HepG2 (cell line): Measurements from ENCODE around the gene PPAN. TPM values are rescaled to one million over a fixed set of nuclear protein-coding genes. Genes with fewer than 3 reads are reported as not detected.
A peak's percentile ranks its signal among the peaks of the same experiment; 100 is the strongest.

Source experiments
- ATAC-seq: fragments of 200-7000 bp; cut with Tn5 transposase; 3 replicates; pipeline ENCODE4 v1.9.1; 2020; ENCODE audit warnings: mild to moderate bottlenecking, moderate library complexity
- BruUV-seq: library from RNA; stranded (reverse); fragments of 400-500 nt; replicated peaks from 2 replicates; lab custom pipeline; 2021; lab: Mats Ljungman, UMichigan
- CTCF ChIA-PET: fragments of 300-600 bp; formaldehyde crosslinking; extraction: SDS; loops from one replicate; lab custom pipeline; 2021; ENCODE audit warnings: low total read pairs, inconsistent platforms, low intra/inter-chr PET ratio; lab: Yijun Ruan, JAX
- POLR2A ChIA-PET: fragments of 350-600 bp; sonication (Branson Sonifier 250); formaldehyde crosslinking; loops from one replicate; lab custom pipeline; 2020; ENCODE audit warnings: antibody characterized with exemption, inconsistent platforms; lab: Yijun Ruan, JAX
- DNase-seq: peaks from one replicate; pipeline ENCODE4 v3.0.0-alpha.2; 2015; ENCODE audit warnings: low spot score
- FAIRE-seq: peaks from 3 replicates; lab custom pipeline; 2011; peaks lifted over from hg19 to GRCh38; lab: Jason Lieb, UNC
- H2AFZ ChIP-seq: one replicate; pipeline ENCODE4 v1.6.1; 2011; ENCODE audit warnings: low read length, inconsistent platforms
- H3K27ac ChIP-seq: fragments of 300-600 bp; 3 replicates; pipeline ENCODE4 v1.8.0; 2011; ENCODE audit warnings: mixed run types, mild to moderate bottlenecking, mixed read lengths, low read length, inconsistent platforms; ENCODE audit not compliant: insufficient read depth; ENCODE audit errors: extremely low read length
- H3K27me3 ChIP-seq, 2 experiments: fragments of 200-600 bp in 1 of 2; 2 replicates in 1 of 2; 3 replicates in 1 of 2; pipeline versions ENCODE4 v1.6.0 to v1.8.0; 2011; ENCODE audit warnings: low read length in 2 of 2, mild to moderate bottlenecking in 2 of 2, moderate library complexity in 2 of 2, inconsistent platforms in 1 of 2; ENCODE audit not compliant: insufficient read depth in 2 of 2, control insufficient read depth in 1 of 2
- H3K36me3 ChIP-seq, 2 experiments: fragments of 200-600 bp in 1 of 2; replicated peaks in 1 of 2; 2 replicates in 1 of 2; 3 replicates in 1 of 2; pipeline versions ENCODE4 v1.5.1 to v1.8.0; 2011; ENCODE audit warnings: low read length in 2 of 2, inconsistent platforms in 1 of 2; ENCODE audit not compliant: insufficient read depth in 2 of 2, control insufficient read depth in 1 of 2
- H3K4me1 ChIP-seq: 2 replicates; pipeline ENCODE4 v1.5.1; 2012; ENCODE audit warnings: low read length, inconsistent platforms; ENCODE audit not compliant: insufficient read depth
- H3K4me2 ChIP-seq: 2 replicates; pipeline ENCODE4 v1.6.0; 2011; ENCODE audit warnings: low read depth, low read length, inconsistent platforms
- H3K4me3 ChIP-seq, 3 experiments: fragments of 200-600 bp in 1 of 3; sonication (generic), shearing (Covaris generic) in 1 of 3; replicated peaks in 1 of 3; 2 replicates each; pipeline ENCODE4 v1.5.1; 2011 to 2016; ENCODE audit warnings: low read length in 3 of 3, inconsistent platforms in 2 of 3, low read depth in 2 of 3, mild to moderate bottlenecking in 2 of 3, control low read depth in 1 of 3, mixed read lengths in 1 of 3; ENCODE audit not compliant: insufficient read depth in 1 of 3
- H3K79me2 ChIP-seq: one replicate; pipeline ENCODE4 v1.6.1; 2011; ENCODE audit warnings: low read length, inconsistent platforms; ENCODE audit not compliant: insufficient read depth
- H3K9ac ChIP-seq: 2 replicates; pipeline ENCODE4 v1.6.0; 2011; ENCODE audit warnings: mild to moderate bottlenecking, low read depth, low read length, inconsistent platforms; ENCODE audit not compliant: insufficient read depth
- H3K9me3 ChIP-seq: 2 replicates; pipeline ENCODE4 v1.5.1; 2012; ENCODE audit warnings: mild to moderate bottlenecking, low read length
- H4K20me1 ChIP-seq: 2 replicates; pipeline ENCODE4 v1.6.0; 2011; ENCODE audit warnings: inconsistent platforms, mild to moderate bottlenecking, low read length, moderate library complexity; ENCODE audit not compliant: insufficient read depth
- ATAD3A ChIP-seq: sonication (generic); formaldehyde crosslinking; IDR thresholded peaks from 2 replicates; pipeline ENCODE4 v1.4.0; 2020; ENCODE audit warnings: missing genetic modification reagents
- ATF4 ChIP-seq, 2 experiments: fragments of 450-650 bp in 1 of 2; sonication (generic) in 1 of 2; formaldehyde crosslinking; IDR thresholded peaks; 2 replicates each; pipeline versions ENCODE4 v1.5.0 to v1.8.0; 2020 to 2022; ENCODE audit warnings: mild to moderate bottlenecking in 1 of 2, missing genetic modification reagents in 1 of 2
- GABPB1 ChIP-seq: IDR thresholded peaks from 2 replicates; pipeline ENCODE4 v1.6.1; 2016; ENCODE audit warnings: mild to moderate bottlenecking, missing genetic modification reagents, moderate library complexity, missing compliant biosample characterization
- HNF4G ChIP-seq, 2 experiments: sonication (generic) in 1 of 2; formaldehyde crosslinking in 1 of 2; IDR thresholded peaks; 2 replicates each; pipeline versions ENCODE4 v1.4.0 to v1.6.1; 2011 to 2020; ENCODE audit warnings: borderline replicate concordance in 2 of 2, low read depth in 2 of 2, mild to moderate bottlenecking in 2 of 2, low read length in 1 of 2, missing genetic modification reagents in 1 of 2, moderate library complexity in 1 of 2
- NR2F2 ChIP-seq: IDR thresholded peaks from 2 replicates; pipeline ENCODE4 v1.6.1; 2012; ENCODE audit warnings: low read depth, inconsistent platforms, borderline replicate concordance
- PRPF4 ChIP-seq: fragments of 200-400 bp; formaldehyde crosslinking; IDR thresholded peaks from 2 replicates; pipeline ENCODE4 v1.6.1; 2016; ENCODE audit warnings: low read length, low read depth; ENCODE audit not compliant: poor library complexity, severe bottlenecking
- ZFP91 ChIP-seq: sonication (generic); formaldehyde crosslinking; IDR thresholded peaks from 2 replicates; pipeline ENCODE4 v1.9.0; 2022; ENCODE audit warnings: missing genetic modification reagents, mild to moderate bottlenecking, borderline replicate concordance
- ZKSCAN8 ChIP-seq: IDR thresholded peaks from 2 replicates; pipeline ENCODE4 v1.6.1; 2016; ENCODE audit warnings: borderline replicate concordance, missing genetic modification reagents, missing compliant biosample characterization
- WGBS: methylation state at CpG from one replicate; pipeline ENCODE4 v1.1.6; 2017; ENCODE audit warnings: low lambda C conversion rate; 5-methylcytosine and 5-hydroxymethylcytosine counted together
- in situ Hi-C: cut with HindIII; loops from 2 replicates; pipeline ENCODE4 v1.10.0; 2017; ENCODE audit warnings: low pct_unique_long_range_greater_than_20kb; ENCODE audit not compliant: extremely low pct_ligation_motif_present
- intact Hi-C: fragments of 100-400 bp; cut with micrococcal nuclease; formaldehyde crosslinking; loops from one replicate; pipeline ENCODE4 v1.10.0; 2022; ENCODE audit not compliant: unreplicated experiment
- polyA plus RNA-seq, 8 experiments: library from polyadenylated mRNA; depleted of rRNA in 3 of 8; stranded (reverse) in 7 of 8; unstranded in 1 of 8; fragments of >200 nt; fragmentation: Illumina TruSeq in 4 of 8; extraction: Trizol in 4 of 8; gene quantifications; 2 replicates each; pipeline versions ENCODE4 v1.2.1 to v1.2.3, GENCODE V29; 2011 to 2016; ENCODE audit warnings: low read depth in 4 of 8, missing spikeins in 1 of 8, mixed read lengths in 1 of 8; ENCODE audit not compliant: insufficient read depth in 1 of 8
- total RNA-seq, 5 experiments: library from RNA; depleted of rRNA; stranded (reverse); fragments of >200 nt; fragmentation: Illumina TruSeq; extraction: Trizol; gene quantifications; 2 replicates each; pipeline ENCODE4 v1.2.3, GENCODE V29; 2016; ENCODE audit warnings: low read depth in 1 of 5
- TF ChIP-seq, protein P1 (sequence below): sonication (generic); formaldehyde crosslinking; IDR thresholded peaks from 2 replicates; pipeline ENCODE4 v1.4.0; 2020; ENCODE audit warnings: mild to moderate bottlenecking, missing genetic modification reagents
- TF ChIP-seq, protein P2 (sequence below): sonication (generic); formaldehyde crosslinking; IDR thresholded peaks from 2 replicates; pipeline ENCODE4 v1.8.0; 2022; ENCODE audit warnings: low read depth, missing genetic modification reagents
- TF ChIP-seq, protein P3 (sequence below): sonication (generic); formaldehyde crosslinking; IDR thresholded peaks from 2 replicates; pipeline ENCODE4 v1.5.1; 2020; ENCODE audit warnings: missing genetic modification reagents, mild to moderate bottlenecking, borderline replicate concordance

The PPAN gene
- total and polyA plus RNA-seq, 2 of the 13 experiments (the other 11 are each of a cell fraction or from before 2014, with no cell fraction given): 36.2 to 41.9 TPM

DNA sequence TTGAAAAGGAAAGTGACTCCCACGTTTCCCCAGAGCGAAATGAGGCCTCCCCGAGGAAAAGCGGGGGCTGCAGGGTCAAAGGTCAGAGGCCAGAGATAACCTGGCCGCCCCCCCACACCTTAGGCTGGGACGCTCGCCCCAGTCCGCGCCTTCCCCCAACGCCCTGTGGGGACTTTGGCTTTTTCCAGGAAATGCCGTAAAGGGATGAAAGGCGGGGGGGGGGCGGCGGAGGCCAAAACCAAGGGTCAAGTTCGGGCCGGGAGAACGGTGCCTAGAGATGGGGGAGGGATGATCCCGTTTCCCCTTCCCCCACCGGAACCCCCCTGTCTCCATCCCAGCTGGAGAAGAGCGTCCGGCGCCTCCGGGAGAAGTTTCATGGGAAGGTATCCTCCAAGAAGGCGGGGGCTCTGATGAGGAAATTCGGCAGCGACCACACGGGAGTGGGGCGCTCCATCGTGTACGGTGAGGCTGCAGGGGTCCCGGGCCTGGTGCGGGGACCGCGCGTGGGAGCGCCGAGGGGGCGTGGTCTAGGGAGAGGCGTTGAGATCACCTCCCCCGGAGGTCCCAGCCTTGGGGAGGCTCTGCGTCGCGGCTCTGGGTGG lies 19.5 kb upstream of the PPAN start:
- CTCF ChIA-PET: no interaction called here
- no peaks in the 10 kb centered on the region for H3K27me3 ChIP-seq
- TF ChIP-seq, protein P1, sequence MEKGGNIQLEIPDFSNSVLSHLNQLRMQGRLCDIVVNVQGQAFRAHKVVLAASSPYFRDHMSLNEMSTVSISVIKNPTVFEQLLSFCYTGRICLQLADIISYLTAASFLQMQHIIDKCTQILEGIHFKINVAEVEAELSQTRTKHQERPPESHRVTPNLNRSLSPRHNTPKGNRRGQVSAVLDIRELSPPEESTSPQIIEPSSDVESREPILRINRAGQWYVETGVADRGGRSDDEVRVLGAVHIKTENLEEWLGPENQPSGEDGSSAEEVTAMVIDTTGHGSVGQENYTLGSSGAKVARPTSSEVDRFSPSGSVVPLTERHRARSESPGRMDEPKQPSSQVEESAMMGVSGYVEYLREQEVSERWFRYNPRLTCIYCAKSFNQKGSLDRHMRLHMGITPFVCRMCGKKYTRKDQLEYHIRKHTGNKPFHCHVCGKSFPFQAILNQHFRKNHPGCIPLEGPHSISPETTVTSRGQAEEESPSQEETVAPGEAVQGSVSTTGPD: peak; percentile 78
- TF ChIP-seq GABPB1 (CRISPR knock-in tag) (peak; percentile 50; the same call in 1 of the 2 replicates), ZFP91 (CRISPR knock-in tag) (peak; percentile 74; the same call in 1 of the 2 replicates), ZKSCAN8 (CRISPR knock-in tag) (no peak), ATF4 (CRISPR knock-in tag; IDR thresholded peaks at IDR 0.05) (peak in 1 of 2 experiments; percentile 39; a peak in 1 of 4 replicates), NR2F2 (peak; percentile 82), HNF4G (IDR thresholded peaks at IDR 0.05; ENCODE audit: borderline replicate concordance, low read depth, low read length) (peak; percentile 76), HNF4G (CRISPR knock-in tag; IDR thresholded peaks at IDR 0.05; ENCODE audit: borderline replicate concordance, low read depth) (no peak), ATAD3A (CRISPR knock-in tag) (no peak), PRPF4 (peak; percentile 79)
- TF ChIP-seq, protein P2, sequence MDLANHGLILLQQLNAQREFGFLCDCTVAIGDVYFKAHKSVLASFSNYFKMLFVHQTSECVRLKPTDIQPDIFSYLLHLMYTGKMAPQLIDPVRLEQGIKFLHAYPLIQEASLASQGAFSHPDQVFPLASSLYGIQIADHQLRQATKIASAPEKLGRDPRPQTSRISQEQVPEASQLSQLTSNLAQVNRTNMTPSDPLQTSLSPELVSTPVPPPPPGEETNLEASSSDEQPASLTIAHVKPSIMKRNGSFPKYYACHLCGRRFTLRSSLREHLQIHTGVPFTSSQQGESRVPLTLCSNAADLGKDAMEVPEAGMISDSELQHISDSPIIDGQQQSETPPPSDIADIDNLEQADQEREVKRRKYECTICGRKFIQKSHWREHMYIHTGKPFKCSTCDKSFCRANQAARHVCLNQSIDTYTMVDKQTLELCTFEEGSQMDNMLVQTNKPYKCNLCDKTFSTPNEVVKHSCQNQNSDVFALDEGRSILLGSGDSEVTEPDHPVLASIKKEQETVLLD (CRISPR knock-in tag): peak; percentile 52; the same call in 1 of the 2 replicates
- TF ChIP-seq, protein P3, sequence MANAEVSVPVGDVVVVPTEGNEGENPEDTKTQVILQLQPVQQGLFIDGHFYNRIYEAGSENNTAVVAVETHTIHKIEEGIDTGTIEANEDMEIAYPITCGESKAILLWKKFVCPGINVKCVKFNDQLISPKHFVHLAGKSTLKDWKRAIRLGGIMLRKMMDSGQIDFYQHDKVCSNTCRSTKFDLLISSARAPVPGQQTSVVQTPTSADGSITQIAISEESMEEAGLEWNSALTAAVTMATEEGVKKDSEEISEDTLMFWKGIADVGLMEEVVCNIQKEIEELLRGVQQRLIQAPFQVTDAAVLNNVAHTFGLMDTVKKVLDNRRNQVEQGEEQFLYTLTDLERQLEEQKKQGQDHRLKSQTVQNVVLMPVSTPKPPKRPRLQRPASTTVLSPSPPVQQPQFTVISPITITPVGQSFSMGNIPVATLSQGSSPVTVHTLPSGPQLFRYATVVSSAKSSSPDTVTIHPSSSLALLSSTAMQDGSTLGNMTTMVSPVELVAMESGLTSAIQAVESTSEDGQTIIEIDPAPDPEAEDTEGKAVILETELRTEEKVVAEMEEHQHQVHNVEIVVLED: peak; percentile 16; the same call in 1 of the 2 replicates

More for the DNA sequence above, 19.5 kb upstream of the PPAN start:
- peaks cover 44% of the 10 kb centered on the region for H3K4me1 ChIP-seq
- H4K20me1 ChIP-seq: no peaks in the 10 kb centered on the region
- in situ Hi-C loops: no loop called here
- H3K36me3 ChIP-seq: peaks cover 2 to 4% of the 10 kb centered on the region in 2 experiments; a peak in 2 of 5 replicates
- 25% methylated on average over 25 of the region's 43 CpGs for WGBS
- no peak overlapping the region for H2AFZ ChIP-seq
- FAIRE-seq: no peak
- peak overlapping the region; percentile 82 to 95 (median 91) for H3K4me3 ChIP-seq
- H3K9ac ChIP-seq: peak overlapping the region; percentile 74
- no peaks in the 10 kb centered on the region for H3K79me2 ChIP-seq
- no peaks in the 10 kb centered on the region for H3K9me3 ChIP-seq
- POLR2A ChIA-PET: interaction anchor here (0.6 kb wide), 1 partner anchor 138 kb away, joined by 3 read pairs; no protein-coding TSS in a partner anchor
- no peak for DNase-seq
- intact Hi-C loops: no loop called here
- BruUV-seq: no TSS peak
- H3K27ac ChIP-seq: peak overlapping the region; percentile 54
- peak; percentile 13; the same call in 2 of the 3 replicates for ATAC-seq
- H3K4me2 ChIP-seq: peak overlapping the region; percentile 86
